PC-3 (cell line): ENCODE data around the gene ZBTB7B.

Experiments
- EZH2 ChIP-seq: fragments of 300-600 bp; sonication (generic); IDR thresholded peaks from one replicate; pipeline ENCODE4 v1.6.1; 2017; ENCODE audit warnings: antibody characterized with exemption, mild to moderate bottlenecking, low read length; ENCODE audit not compliant: unreplicated experiment
- TF ChIP-seq, protein P1 (sequence below): fragments of 300-600 bp; sonication (generic); conservative IDR thresholded peaks from 2 replicates; pipeline ENCODE4 v1.5.1; 2017; ENCODE audit warnings: antibody characterized with exemption, low read depth, mild to moderate bottlenecking, low read length

DNA sequence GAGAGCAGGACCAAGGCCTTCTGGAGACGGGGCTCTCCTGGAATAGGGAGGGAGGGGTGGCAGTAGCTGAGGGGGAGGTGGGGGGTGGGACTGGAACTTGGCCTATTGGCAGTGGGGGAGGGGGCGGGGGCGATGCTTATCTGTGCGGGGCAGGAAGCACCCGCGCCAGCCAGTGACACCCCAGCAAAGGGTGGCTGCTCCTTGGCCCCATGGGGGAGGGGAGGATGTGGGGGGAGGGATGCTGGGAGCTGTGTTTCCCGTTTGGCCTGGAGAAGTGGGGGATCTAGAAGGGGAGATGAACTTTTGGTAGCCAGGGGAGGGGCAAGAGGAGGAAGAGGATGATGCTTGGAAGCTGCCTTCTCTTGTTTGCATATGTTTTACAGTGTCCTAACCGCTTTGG is 11.0 kb downstream of the ZBTB7B start:
- no peak for TF ChIP-seq EZH2
- TF ChIP-seq, protein P1, sequence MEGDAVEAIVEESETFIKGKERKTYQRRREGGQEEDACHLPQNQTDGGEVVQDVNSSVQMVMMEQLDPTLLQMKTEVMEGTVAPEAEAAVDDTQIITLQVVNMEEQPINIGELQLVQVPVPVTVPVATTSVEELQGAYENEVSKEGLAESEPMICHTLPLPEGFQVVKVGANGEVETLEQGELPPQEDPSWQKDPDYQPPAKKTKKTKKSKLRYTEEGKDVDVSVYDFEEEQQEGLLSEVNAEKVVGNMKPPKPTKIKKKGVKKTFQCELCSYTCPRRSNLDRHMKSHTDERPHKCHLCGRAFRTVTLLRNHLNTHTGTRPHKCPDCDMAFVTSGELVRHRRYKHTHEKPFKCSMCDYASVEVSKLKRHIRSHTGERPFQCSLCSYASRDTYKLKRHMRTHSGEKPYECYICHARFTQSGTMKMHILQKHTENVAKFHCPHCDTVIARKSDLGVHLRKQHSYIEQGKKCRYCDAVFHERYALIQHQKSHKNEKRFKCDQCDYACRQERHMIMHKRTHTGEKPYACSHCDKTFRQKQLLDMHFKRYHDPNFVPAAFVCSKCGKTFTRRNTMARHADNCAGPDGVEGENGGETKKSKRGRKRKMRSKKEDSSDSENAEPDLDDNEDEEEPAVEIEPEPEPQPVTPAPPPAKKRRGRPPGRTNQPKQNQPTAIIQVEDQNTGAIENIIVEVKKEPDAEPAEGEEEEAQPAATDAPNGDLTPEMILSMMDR = no peak
